Activated naive CD4-positive, alpha-beta T cell treated with anti-CD3 and anti-CD28 coated beads, Interleukin-2, amount 10 ng/mL, durations not matched to agents 7 days and 5 days (primary cell): ENCODE data around the gene MDFI.

Source experiments
- CTCF ChIA-PET: fragments of 350-600 bp; sonication (Branson Sonifier 250); formaldehyde crosslinking; loops from one replicate; lab custom pipeline; 2021; ENCODE audit warnings: antibody characterized with exemption; lab: Charles Lee
- DNase-seq: peaks from one replicate; pipeline ENCODE4 v3.0.0-alpha.2; 2020
- H3K27ac Mint-ChIP-seq: one replicate; pipeline ENCODE4 v1.8.0; 2021; ENCODE audit warnings: mild to moderate bottlenecking, moderate library complexity, mixed read lengths
- H3K27me3 Mint-ChIP-seq: one replicate; pipeline ENCODE4 v1.8.0; 2021; ENCODE audit warnings: mild to moderate bottlenecking, mixed read lengths
- H3K36me3 Mint-ChIP-seq: one replicate; pipeline ENCODE4 v1.8.0; 2021; ENCODE audit warnings: mixed read lengths
- H3K4me1 Mint-ChIP-seq: one replicate; pipeline ENCODE4 v1.8.0; 2021; ENCODE audit warnings: mixed read lengths
- H3K4me3 Mint-ChIP-seq: one replicate; pipeline ENCODE4 v1.8.0; 2021; ENCODE audit warnings: mild to moderate bottlenecking, moderate library complexity, mixed read lengths
- H3K9me3 Mint-ChIP-seq: one replicate; pipeline ENCODE4 v1.8.0; 2021; ENCODE audit warnings: mixed read lengths

The MDFI gene

GRCh38 chr6:41652866-41653652, 14.8 kb downstream of the MDFI start:
- H3K27ac Mint-ChIP-seq = no peak overlapping the region
- H3K4me1 Mint-ChIP-seq = no peaks in the 10 kb centered on the region
- H3K27me3 Mint-ChIP-seq = peaks cover 49% of the 10 kb centered on the region
- no peak for DNase-seq
- H3K36me3 Mint-ChIP-seq = no peaks in the 10 kb centered on the region
- CTCF ChIA-PET = interaction anchor here (1.0 kb wide), 1 partner anchor 471 kb away, joined by 4 read pairs; no protein-coding TSS in a partner anchor
- no peak overlapping the region for H3K4me3 Mint-ChIP-seq
- H3K9me3 Mint-ChIP-seq = no peaks in the 10 kb centered on the region

- DNase-seq = no peak
- Mint-ChIP-seq H3K36me3 (no peaks in the 10 kb centered on the region), H3K9me3 (no peaks in the 10 kb centered on the region), H3K4me1 (no peaks in the 10 kb centered on the region), H3K27me3 (peaks cover 56% of the 10 kb centered on the region), H3K27ac (no peak overlapping the region), H3K4me3 (no peak overlapping the region)
- CTCF ChIA-PET = no interaction called here
Measured at GRCh38 chr6:41653691-41654090, 15.4 kb downstream of the MDFI start.

GRCh38 chr6:41654151-41654697, 16.0 kb downstream of the MDFI start:
- H3K27me3 Mint-ChIP-seq = peaks cover 61% of the 10 kb centered on the region
- CTCF ChIA-PET = no interaction called here
- no peak overlapping the region for H3K27ac Mint-ChIP-seq
- no peaks in the 10 kb centered on the region for H3K4me1 Mint-ChIP-seq
- no peak overlapping the region for H3K4me3 Mint-ChIP-seq
- H3K36me3 Mint-ChIP-seq = no peaks in the 10 kb centered on the region
- H3K9me3 Mint-ChIP-seq = no peaks in the 10 kb centered on the region
- no peak for DNase-seq

GRCh38 chr6:41654698-41655151, 16.5 kb downstream of the MDFI start:
- H3K4me1 Mint-ChIP-seq = no peaks in the 10 kb centered on the region

GRCh38 chr6:41655176-41655575, 16.9 kb downstream of the MDFI start:
- DNase-seq = no peak
- Mint-ChIP-seq H3K27me3 (peaks cover 67% of the 10 kb centered on the region), H3K4me3 (no peak overlapping the region), H3K36me3 (no peaks in the 10 kb centered on the region), H3K27ac (no peak overlapping the region), H3K4me1 (no peaks in the 10 kb centered on the region), H3K9me3 (no peaks in the 10 kb centered on the region)
- CTCF ChIA-PET = no interaction called here

More at GRCh38 chr6:41654698-41655151, 16.5 kb downstream of the MDFI start:
- no peak for DNase-seq
- Mint-ChIP-seq H3K4me3 (no peak overlapping the region), H3K9me3 (no peaks in the 10 kb centered on the region), H3K27me3 (peaks cover 63% of the 10 kb centered on the region), H3K27ac (no peak overlapping the region), H3K36me3 (no peaks in the 10 kb centered on the region)
- CTCF ChIA-PET = no interaction called here

- CTCF ChIA-PET = no interaction called here
Measured at GRCh38 chr6:41655646-41656001, 17.4 kb downstream of the MDFI start.

GRCh38 chr6:41656002-41656691, 17.9 kb downstream of the MDFI start:
- CTCF ChIA-PET = no interaction called here

More at GRCh38 chr6:41655646-41656001, 17.4 kb downstream of the MDFI start:
- Mint-ChIP-seq H3K36me3 (no peaks in the 10 kb centered on the region), H3K27ac (no peak overlapping the region), H3K4me3 (no peak overlapping the region), H3K27me3 (peaks cover 72% of the 10 kb centered on the region), H3K9me3 (no peaks in the 10 kb centered on the region), H3K4me1 (no peaks in the 10 kb centered on the region)
- DNase-seq = no peak

GRCh38 chr6:41657131-41658094, 19.1 kb downstream of the MDFI start:
- CTCF ChIA-PET = interaction anchor here (0.9 to 1.4 kb wide), 2 partner anchors 23 to 31 kb away, joined by 3 read pairs; no protein-coding TSS in a partner anchor
- DNase-seq = no peak
- Mint-ChIP-seq H3K27ac (no peak overlapping the region), H3K9me3 (no peaks in the 10 kb centered on the region), H3K4me1 (no peaks in the 10 kb centered on the region), H3K36me3 (no peaks in the 10 kb centered on the region), H3K4me3 (no peak overlapping the region), H3K27me3 (peaks cover 81% of the 10 kb centered on the region)

More at GRCh38 chr6:41656002-41656691, 17.9 kb downstream of the MDFI start:
- Mint-ChIP-seq H3K9me3 (no peaks in the 10 kb centered on the region), H3K36me3 (no peaks in the 10 kb centered on the region), H3K4me1 (no peaks in the 10 kb centered on the region), H3K27me3 (peaks cover 74% of the 10 kb centered on the region), H3K4me3 (no peak overlapping the region), H3K27ac (no peak overlapping the region)
- DNase-seq = no peak

GRCh38 chr6:41658636-41659035, 20.4 kb downstream of the MDFI start:
- no peaks in the 10 kb centered on the region for H3K4me1 Mint-ChIP-seq
- H3K27ac Mint-ChIP-seq = no peak overlapping the region
- H3K9me3 Mint-ChIP-seq = no peaks in the 10 kb centered on the region
- no peaks in the 10 kb centered on the region for H3K36me3 Mint-ChIP-seq
- DNase-seq = no peak
- peaks cover 88% of the 10 kb centered on the region for H3K27me3 Mint-ChIP-seq
- CTCF ChIA-PET = interaction anchor here (0.9 to 1.4 kb wide), 2 partner anchors 22 to 32 kb away, joined by 3 read pairs; no protein-coding TSS in a partner anchor
- no peak overlapping the region for H3K4me3 Mint-ChIP-seq

- no peak for DNase-seq
- no peaks in the 10 kb centered on the region for H3K36me3 Mint-ChIP-seq
- CTCF ChIA-PET = no interaction called here
- no peaks in the 10 kb centered on the region for H3K9me3 Mint-ChIP-seq
- no peaks in the 10 kb centered on the region for H3K4me1 Mint-ChIP-seq
- no peak overlapping the region for H3K4me3 Mint-ChIP-seq
- no peak overlapping the region for H3K27ac Mint-ChIP-seq
- peaks cover 91% of the 10 kb centered on the region for H3K27me3 Mint-ChIP-seq
Measured at GRCh38 chr6:41659935-41660334, 21.7 kb downstream of the MDFI start.

GRCh38 chr6:41663568-41663967, 25.3 kb downstream of the MDFI start:
- peaks cover 62% of the 10 kb centered on the region for H3K27me3 Mint-ChIP-seq
- H3K27ac Mint-ChIP-seq = no peak overlapping the region
- CTCF ChIA-PET = no interaction called here
- H3K4me3 Mint-ChIP-seq = no peak overlapping the region
- no peak for DNase-seq
- H3K9me3 Mint-ChIP-seq = no peaks in the 10 kb centered on the region
- no peaks in the 10 kb centered on the region for H3K4me1 Mint-ChIP-seq
- H3K36me3 Mint-ChIP-seq = no peaks in the 10 kb centered on the region

GRCh38 chr6:41664271-41664670, 26.0 kb downstream of the MDFI start:
- Mint-ChIP-seq H3K9me3 (peaks cover 1% of the 10 kb centered on the region), H3K27me3 (peaks cover 55% of the 10 kb centered on the region), H3K27ac (no peak overlapping the region), H3K36me3 (no peaks in the 10 kb centered on the region), H3K4me3 (no peak overlapping the region), H3K4me1 (no peaks in the 10 kb centered on the region)
- no peak for DNase-seq
- CTCF ChIA-PET = interaction anchor here (1.7 kb wide), 1 partner anchor 16 kb away, joined by 4 read pairs; no protein-coding TSS in a partner anchor

GRCh38 chr6:41667195-41667594, 28.9 kb downstream of the MDFI start:
- no peak overlapping the region for H3K4me3 Mint-ChIP-seq
- CTCF ChIA-PET = no interaction called here
- peaks cover 1% of the 10 kb centered on the region for H3K9me3 Mint-ChIP-seq
- DNase-seq = no peak
- peaks cover 49% of the 10 kb centered on the region for H3K27me3 Mint-ChIP-seq
- no peaks in the 10 kb centered on the region for H3K36me3 Mint-ChIP-seq
- H3K4me1 Mint-ChIP-seq = no peaks in the 10 kb centered on the region
- no peak overlapping the region for H3K27ac Mint-ChIP-seq
